DLD1 (cell line): ENCODE results near the gene POFUT1.

ENCODE experiments used
- in situ Hi-C: cut with HindIII; loops from 2 replicates; pipeline ENCODE4 v1.10.0; 2017; ENCODE audit warnings: low sequenced_read_pairs

POFUT1 gene

GRCh38 chr20:32205843-32206759 lies 1.6 kb upstream of the POFUT1 start:
- in situ Hi-C loops, result no loop called here

GRCh38 chr20:32206760-32207625 lies 687 bp upstream of the POFUT1 start:
- in situ Hi-C loops, result no loop called here

DNA sequence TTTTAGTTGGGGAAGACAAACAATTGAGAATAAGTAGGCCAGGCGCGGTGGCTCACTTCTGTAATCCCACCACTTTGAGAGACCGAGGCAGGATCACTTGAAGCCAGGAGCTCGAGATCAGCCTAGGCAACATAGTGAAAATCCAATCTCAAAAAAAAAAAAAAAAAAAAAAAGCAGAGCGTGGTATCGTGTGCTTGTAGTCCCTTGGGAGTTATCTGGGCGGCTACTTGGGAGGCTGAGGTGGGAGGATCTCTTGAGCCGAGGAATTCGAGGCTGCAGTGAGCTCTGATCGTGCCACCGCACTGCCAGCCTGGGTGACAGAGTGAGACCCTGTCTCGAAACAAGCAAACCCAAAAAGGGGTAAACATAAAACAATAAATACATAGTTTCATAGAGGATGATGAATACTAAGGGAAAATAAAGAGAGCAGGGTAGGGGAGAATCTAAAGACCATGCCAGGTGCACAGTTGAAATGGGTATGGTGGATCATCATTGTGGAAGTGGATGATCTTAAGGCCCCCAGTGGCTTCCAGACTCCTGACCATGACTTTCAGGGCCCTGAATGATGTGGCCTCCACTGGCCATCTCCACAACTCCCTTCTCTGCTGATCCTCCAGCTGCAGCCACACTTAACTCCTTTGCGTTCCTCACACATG lies 947 bp downstream of the POFUT1 start:
- in situ Hi-C loops, result no loop called here

DNA sequence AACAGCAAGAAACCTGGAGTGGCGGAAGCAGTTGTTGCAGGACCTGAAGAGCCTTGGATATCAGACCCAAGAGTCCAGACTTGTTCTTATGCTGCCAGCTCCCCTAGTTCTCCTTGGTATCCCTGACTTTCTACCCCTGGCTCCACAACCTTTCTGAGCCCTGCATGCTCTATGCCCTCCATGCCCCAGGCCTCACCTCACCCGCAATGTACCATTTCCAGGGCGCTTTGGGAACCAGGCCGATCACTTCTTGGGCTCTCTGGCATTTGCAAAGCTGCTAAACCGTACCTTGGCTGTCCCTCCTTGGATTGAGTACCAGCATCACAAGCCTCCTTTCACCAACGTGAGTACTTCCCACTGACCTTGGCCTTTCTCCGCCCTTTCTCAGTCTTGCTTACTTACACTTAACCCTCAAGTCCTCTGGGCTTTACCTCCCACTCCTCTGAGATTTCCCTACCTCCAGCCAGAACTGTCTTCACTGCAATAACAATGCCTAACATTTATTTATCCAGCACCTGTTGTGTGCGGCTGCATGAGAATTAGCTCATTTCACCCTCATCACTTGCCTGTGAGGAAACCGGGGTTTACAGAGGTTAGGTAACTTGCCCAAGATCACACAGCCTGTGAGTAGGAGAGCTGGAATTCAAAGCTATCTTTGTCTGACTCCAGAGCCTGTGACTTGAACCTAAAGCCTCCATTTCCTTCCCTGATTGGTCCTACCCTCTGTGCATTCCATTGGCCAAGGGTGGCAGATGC lies 2.3 kb downstream of the POFUT1 start:
- in situ Hi-C loops, result no loop called here

DNA sequence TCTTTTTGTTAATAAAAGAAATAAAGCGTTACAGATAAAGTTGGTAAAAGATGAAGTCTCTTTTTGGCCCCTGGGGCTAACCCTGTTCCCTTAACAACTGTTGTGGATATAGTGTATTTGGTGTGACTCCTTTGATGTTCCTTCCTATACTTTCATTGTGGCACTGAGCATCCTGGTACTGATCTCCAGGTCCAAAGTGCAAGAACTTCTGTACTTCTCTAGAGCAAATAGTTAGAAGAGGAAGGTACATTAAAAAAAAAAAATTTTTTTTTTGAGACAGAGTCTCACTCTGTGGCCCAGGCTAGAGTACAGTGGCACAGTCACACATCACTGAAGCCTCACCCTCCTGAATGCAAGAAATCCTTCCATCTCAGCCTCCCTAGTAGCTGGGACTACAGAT lies 6.2 kb downstream of the POFUT1 start:
- in situ Hi-C loops, result no loop called here

DNA sequence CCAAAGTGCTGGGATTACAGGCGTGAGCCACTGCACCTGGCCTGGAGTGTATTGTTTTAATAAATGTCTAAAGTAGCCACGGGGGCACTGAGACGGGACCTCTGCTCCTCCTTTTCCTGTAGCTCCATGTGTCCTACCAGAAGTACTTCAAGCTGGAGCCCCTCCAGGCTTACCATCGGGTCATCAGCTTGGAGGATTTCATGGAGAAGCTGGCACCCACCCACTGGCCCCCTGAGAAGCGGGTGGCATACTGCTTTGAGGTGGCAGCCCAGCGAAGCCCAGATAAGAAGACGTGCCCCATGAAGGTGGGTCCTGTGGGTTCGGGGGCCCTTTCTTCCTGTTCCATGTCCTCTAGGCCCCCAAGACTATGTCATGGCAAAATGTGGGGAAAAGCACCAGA lies 7.5 kb downstream of the POFUT1 start:
- in situ Hi-C loops, result no loop called here

GRCh38 chr20:32215729-32216128 lies 8.0 kb downstream of the POFUT1 start:
- in situ Hi-C loops, result no loop called here

DNA sequence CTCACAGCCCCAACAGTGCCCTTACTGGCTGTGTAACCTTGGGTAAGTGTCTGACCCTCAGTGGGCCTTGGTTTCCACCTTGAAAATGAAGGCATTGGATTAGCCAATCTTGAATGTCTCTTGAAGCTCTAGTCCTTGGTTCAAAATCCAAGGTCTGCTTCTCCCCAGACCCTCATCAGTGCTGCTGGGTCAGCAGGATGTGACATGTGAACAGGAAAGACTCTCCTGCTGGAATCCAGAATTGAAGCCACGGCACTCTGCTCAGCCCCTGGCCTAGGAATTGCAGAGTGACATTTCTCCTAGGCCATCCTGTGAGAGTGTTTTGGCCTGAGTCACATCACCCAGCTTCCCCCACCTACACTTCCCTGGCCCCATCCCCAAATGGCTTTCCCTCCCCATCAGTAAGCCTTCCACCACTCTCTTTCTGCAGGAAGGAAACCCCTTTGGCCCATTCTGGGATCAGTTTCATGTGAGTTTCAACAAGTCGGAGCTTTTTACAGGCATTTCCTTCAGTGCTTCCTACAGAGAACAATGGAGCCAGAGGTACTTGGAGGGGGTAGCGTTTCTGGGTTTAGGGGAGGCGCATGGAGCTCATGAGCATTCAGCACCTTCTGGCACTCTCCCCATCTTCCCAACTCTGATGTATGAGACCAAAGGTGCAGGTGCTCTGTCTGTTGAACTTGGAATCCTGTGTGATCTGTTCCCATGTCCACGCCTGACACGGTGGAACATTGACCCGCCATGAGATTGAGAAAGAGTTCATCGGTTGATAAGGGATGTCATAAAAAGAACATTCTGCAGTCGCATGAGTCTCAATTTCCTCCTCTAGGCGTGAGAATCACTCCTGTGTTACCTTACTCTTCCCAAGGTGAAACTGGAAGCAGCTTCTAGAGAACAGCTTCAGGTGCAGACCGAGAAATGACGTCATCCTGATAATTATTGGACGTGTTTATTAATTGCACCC lies 8.8 kb downstream of the POFUT1 start:
- in situ Hi-C loops, result no loop called here

- in situ Hi-C loops, result no loop called here
These were observed 10.6 kb downstream of the POFUT1 start for GRCh38 chr20:32218156-32218900.

GRCh38 chr20:32224463-32224862 lies 16.8 kb downstream of the POFUT1 start:
- in situ Hi-C loops, result no loop called here

- in situ Hi-C loops, result no loop called here
These were observed 18.7 kb downstream of the POFUT1 start for GRCh38 chr20:32226391-32226790.

GRCh38 chr20:32227306-32227705 lies 19.6 kb downstream of the POFUT1 start:
- in situ Hi-C loops, result no loop called here

DNA sequence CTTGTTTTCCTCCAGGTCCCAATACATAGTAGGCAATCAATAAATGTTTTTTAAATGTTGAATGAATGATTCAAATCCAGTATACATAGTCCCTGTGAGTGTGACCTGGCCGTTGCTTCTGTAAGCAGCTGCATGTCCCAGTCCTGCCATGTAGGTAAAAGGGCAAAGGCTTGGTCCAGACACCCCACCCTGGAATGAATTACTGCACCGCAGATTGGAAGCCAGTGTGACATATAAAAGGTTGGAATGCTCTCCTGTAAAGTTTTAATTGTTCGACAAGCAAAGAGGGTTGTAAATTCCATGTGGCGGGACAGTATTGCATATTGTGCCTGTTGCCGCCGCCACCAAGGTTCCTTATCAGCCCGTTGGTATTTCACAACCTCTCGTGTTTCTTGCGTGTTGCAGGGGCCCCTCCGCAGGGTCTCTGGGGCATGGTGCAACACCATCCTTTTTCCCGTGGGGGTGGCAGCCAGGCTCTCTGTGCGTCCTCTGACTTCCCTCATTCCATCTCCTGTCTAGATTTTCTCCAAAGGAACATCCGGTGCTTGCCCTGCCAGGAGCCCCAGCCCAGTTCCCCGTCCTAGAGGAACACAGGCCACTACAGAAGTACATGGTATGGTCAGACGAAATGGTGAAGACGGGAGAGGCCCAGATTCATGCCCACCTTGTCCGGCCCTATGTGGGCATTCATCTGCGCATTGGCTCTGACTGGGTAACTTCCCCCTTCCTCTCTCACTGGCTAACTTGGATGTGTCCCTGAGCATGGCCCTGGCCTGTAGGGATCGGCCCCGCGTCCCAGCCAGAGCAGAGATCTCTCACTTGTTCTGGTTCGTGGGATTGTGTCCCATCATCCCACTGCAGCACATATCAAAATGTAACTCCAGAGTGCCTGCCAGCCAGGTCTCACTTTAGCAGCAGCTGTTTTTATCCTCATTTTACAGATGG lies 20.3 kb downstream of the POFUT1 start:
- in situ Hi-C loops, result no loop called here

DNA sequence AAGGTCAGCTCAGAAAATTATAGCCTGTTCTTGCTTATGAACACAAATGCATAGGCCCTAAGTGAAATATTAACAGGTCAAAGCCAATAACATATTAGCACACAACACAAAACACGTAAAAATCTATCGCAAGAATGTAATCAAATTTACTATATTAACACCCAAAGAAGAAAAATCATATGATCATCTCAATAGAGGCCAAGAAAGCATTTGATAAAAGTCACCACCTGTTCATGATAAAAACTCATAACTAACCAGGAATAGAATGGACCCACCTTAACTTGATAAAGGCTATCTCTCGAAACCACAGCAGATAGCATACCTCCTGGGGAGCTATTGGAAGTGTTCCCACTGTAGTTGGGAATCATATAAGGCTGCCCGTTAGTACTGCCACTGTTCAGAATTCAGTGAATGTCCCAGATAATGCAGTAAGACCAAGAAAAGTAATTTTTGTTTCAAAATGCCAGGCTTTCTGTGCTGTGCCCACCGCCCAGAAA lies 21.6 kb downstream of the POFUT1 start:
- in situ Hi-C loops, result no loop called here

DNA sequence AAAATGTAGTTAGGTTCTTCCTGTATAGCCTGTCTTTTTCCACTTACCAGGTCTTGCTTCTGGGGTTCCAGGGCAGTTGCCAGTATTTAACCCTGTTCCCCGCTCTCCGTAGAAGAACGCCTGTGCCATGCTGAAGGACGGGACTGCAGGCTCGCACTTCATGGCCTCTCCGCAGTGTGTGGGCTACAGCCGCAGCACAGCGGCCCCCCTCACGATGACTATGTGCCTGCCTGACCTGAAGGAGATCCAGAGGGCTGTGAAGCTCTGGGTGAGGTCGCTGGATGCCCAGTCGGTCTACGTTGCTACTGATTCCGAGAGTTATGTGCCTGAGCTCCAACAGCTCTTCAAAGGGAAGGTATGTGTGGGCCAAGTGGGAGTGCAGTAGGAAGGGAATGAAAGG lies 23.0 kb downstream of the POFUT1 start:
- in situ Hi-C loops, result no loop called here

DNA sequence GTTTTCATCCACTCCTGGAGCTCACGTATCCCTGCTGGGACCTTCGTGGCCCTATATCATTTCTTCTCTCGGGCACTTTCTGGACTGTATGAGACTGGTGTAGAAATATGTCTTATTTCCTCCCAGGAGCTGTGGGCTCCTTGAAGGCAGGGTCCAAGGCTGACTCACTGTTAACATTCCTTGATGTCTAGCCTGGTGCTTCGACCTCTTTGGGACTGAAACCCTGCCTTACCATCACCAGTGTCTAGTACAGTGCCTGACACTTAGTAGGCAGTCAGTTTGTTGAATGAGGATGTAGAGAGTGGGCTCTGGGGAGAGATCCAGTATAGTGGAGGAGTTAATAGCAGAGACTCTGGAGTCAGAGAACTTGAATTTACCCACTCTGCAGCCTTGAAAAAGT lies 23.6 kb downstream of the POFUT1 start:
- in situ Hi-C loops, result no loop called here

- in situ Hi-C loops, result no loop called here
These were observed 24.2 kb downstream of the POFUT1 start for GRCh38 chr20:32231847-32232246.
